ENCODE measurements around the gene DLST.

GRCh38 chr14:74941676-74942097, 60.0 kb downstream of the DLST start:
- no peak for TF ChIP-seq POLR2A (IDR thresholded peaks at IDR 0.05)
- no peak for TF ChIP-seq CTCF (IDR thresholded peaks at IDR 0.05)

Measured in sigmoid colon (tissue), 3 donors.